Gastrocnemius medialis (tissue), 4 donors: ENCODE data around the gene SEMA4A. TPM values are rescaled to one million over a fixed set of nuclear protein-coding genes. Genes with fewer than 3 reads are reported as not detected.
"Not testable (repeated sequence)": the region's sequence is repeated elsewhere in the genome, so short reads cannot be mapped to it uniquely, and the experiment has no call there.

Experiments
- ATAC-seq, 2 donors: fragments of 150-250 bp; one replicate each; pipeline ENCODE4 v1.9.1; 2016
- DNase-seq, 2 donors: peaks; one replicate each; pipeline ENCODE4 v3.0.0-alpha.2; 2019
- H3K27ac ChIP-seq, 4 donors: fragments of 200-600 bp; sonication (generic); 1 replicate in 1 of 4; 2 replicates in 3 of 4; pipeline ENCODE4 v1.5.1; 2016 to 2018; ENCODE audit warnings: mild to moderate bottlenecking in 2 of 4, moderate library complexity in 1 of 4
- H3K27me3 ChIP-seq, 3 donors: fragments of 200-600 bp; sonication (generic) in 2 of 3; 1 replicate in 1 of 3; 2 replicates in 2 of 3; pipeline versions ENCODE4 v1.5.1 to v1.6.0; 2016 to 2019; ENCODE audit warnings: mild to moderate bottlenecking in 1 of 3, moderate library complexity in 1 of 3
- H3K36me3 ChIP-seq, 2 donors: fragments of 200-600 bp; sonication (generic) in 1 of 2; one replicate each; pipeline ENCODE4 v1.5.1; 2017 to 2018
- H3K4me1 ChIP-seq, 2 donors: fragments of 200-600 bp; sonication (generic) in 1 of 2; one replicate each; pipeline ENCODE4 v1.5.1; 2016 to 2017; ENCODE audit warnings: mild to moderate bottlenecking in 2 of 2
- H3K4me3 ChIP-seq, 4 donors: fragments of 200-600 bp; sonication (generic) in 3 of 4; 1 replicate in 1 of 4; 2 replicates in 3 of 4; pipeline ENCODE4 v1.5.1; 2016 to 2019; ENCODE audit warnings: mild to moderate bottlenecking in 2 of 4
- H3K9me3 ChIP-seq, 3 donors: fragments of 200-600 bp; sonication (generic) in 2 of 3; 1 replicate in 1 of 3; 2 replicates in 2 of 3; pipeline ENCODE4 v1.5.1; 2016 to 2019
- CTCF ChIP-seq, 5 experiments: fragments of 450-650 bp in 3 of 5; fragments of 200-600 bp in 2 of 5; sonication (generic) in 2 of 5; IDR thresholded peaks in 4 of 5; conservative IDR thresholded peaks in 1 of 5; 1 replicate in 4 of 5; 2 replicates in 1 of 5; pipeline ENCODE4 v1.5.1; 2016 to 2019; ENCODE audit warnings: antibody characterized with exemption in 5 of 5, mild to moderate bottlenecking in 3 of 5, moderate library complexity in 3 of 5
- POLR2A ChIP-seq, 2 donors: fragments of 450-650 bp; IDR thresholded peaks; one replicate each; pipeline ENCODE4 v1.6.1; 2017; ENCODE audit warnings: antibody characterized with exemption in 2 of 2, mild to moderate bottlenecking in 2 of 2, moderate library complexity in 2 of 2
- in situ Hi-C, 4 donors: fragments of 200-750 bp; cut with MboI; loops; one replicate each; pipeline versions ENCODE4 v1.15.0 to v1.8.0; 2017; ENCODE audit warnings: low sequenced_read_pairs in 4 of 4
- intact Hi-C: fragments of 100-400 bp; cut with DNase I; formaldehyde crosslinking; loops from one replicate; pipeline ENCODE4 v1.15.1; 2023; ENCODE audit warnings: low total_unique reads
- total RNA-seq, 4 donors: library from RNA; depleted of rRNA; stranded (reverse); fragments of >200 nt; gene quantifications; one replicate each; pipeline versions ENCODE4 v1.1.0 to v1.2.3, GENCODE V29; 2016

The SEMA4A gene
- total RNA-seq, 4 donors from 2014 or later = 0.29 to 2.4 (median 1.2) TPM

GRCh38 chr1:156125544-156125943 lies 27.8 kb upstream of the SEMA4A start:
- peak in 1 of 2 donors; percentile 23 for TF ChIP-seq POLR2A (IDR thresholded peaks at IDR 0.05)
- intact Hi-C loops = loop anchor here (10.0 kb wide), 3 partner anchors 539 to 1121 kb away; partner anchors contain the start of genes MRPL24 and ZBTB7B
- Histone ChIP-seq H3K4me1 (peaks cover 97 to 98% of the 10 kb centered on the region in 2 donors), H3K4me3 (peak overlapping the region in 2 of 4 donors; percentile 14 to 43), H3K27ac (peak overlapping the region; percentile 98 to 99 (median 98))
- in situ Hi-C loops, H3K36me3 ChIP-seq, H3K9me3 ChIP-seq, ATAC-seq, DNase-seq, H3K27me3 ChIP-seq: not testable (repeated sequence)

- Histone ChIP-seq H3K27ac (peak overlapping the region; percentile 98 to 99 (median 98)), H3K4me1 (peaks cover 91 to 96% of the 10 kb centered on the region in 2 donors), H3K27me3 (no peaks in the 10 kb centered on the region), H3K36me3 (peaks cover 0 to 8% of the 10 kb centered on the region in 2 donors), H3K9me3 (no peaks in the 10 kb centered on the region), H3K4me3 (peak overlapping the region; percentile 2 to 43 (median 26))
- ATAC-seq (peak; percentile 0 to 3), DNase-seq (peak in 1 of 2 donors; percentile 79)
- TF ChIP-seq CTCF (IDR thresholded peaks at IDR 0.05 in 4 of 5, conservative IDR thresholded peaks at IDR 0.05 in 1 of 5) (peak; percentile 11 to 53 (median 48)), POLR2A (IDR thresholded peaks at IDR 0.05) (peak in 1 of 2 donors; percentile 27)
- in situ Hi-C loops (no loop called here), intact Hi-C loops (loop anchor here (10.0 kb wide), 3 partner anchors 539 to 1121 kb away; partner anchors contain the start of genes MRPL24 and ZBTB7B)
Observed at GRCh38 chr1:156126043-156126629, 27.2 kb upstream of the SEMA4A start.

GRCh38 chr1:156126630-156127534 lies 26.5 kb upstream of the SEMA4A start:
- Histone ChIP-seq H3K27ac (peak overlapping the region; percentile 98 to 99 (median 98)), H3K36me3 (peaks cover 0 to 15% of the 10 kb centered on the region in 2 donors), H3K4me3 (peak overlapping the region in 3 of 4 donors; percentile 14 to 43 (median 38)), H3K27me3 (no peaks in the 10 kb centered on the region), H3K4me1 (peaks cover 84 to 88% of the 10 kb centered on the region in 2 donors), H3K9me3 (no peaks in the 10 kb centered on the region)
- TF ChIP-seq CTCF (IDR thresholded peaks at IDR 0.05 in 4 of 5, conservative IDR thresholded peaks at IDR 0.05 in 1 of 5) (no peak), POLR2A (IDR thresholded peaks at IDR 0.05) (no peak)
- DNase-seq = no peak
- ATAC-seq = no peak
- in situ Hi-C loops = no loop called here
- intact Hi-C loops = loop anchor here (10.0 kb wide), 3 partner anchors 538 to 1122 kb away; partner anchors contain the start of genes MRPL24 and ZBTB7B

- intact Hi-C loops (loop anchor here (10.0 kb wide), 3 partner anchors 537 to 1123 kb away; partner anchors contain the start of genes MRPL24 and ZBTB7B), in situ Hi-C loops (no loop called here)
- Histone ChIP-seq H3K36me3 (peaks cover 0 to 29% of the 10 kb centered on the region in 2 donors), H3K4me3 (peak overlapping the region in 3 of 4 donors; percentile 2 to 8 (median 7)), H3K9me3 (no peaks in the 10 kb centered on the region), H3K27me3 (no peaks in the 10 kb centered on the region), H3K4me1 (peaks cover 70 to 74% of the 10 kb centered on the region in 2 donors), H3K27ac (peak overlapping the region; percentile 98 to 99 (median 98))
- TF ChIP-seq CTCF (IDR thresholded peaks at IDR 0.05 in 4 of 5, conservative IDR thresholded peaks at IDR 0.05 in 1 of 5) (no peak), POLR2A (IDR thresholded peaks at IDR 0.05) (no peak)
- DNase-seq (no peak), ATAC-seq (no peak)
Observed at GRCh38 chr1:156128308-156128653, 25.1 kb upstream of the SEMA4A start.
